SW 1271 (cell line): ENCODE measurements around the gene HOXB6.

Experiments
- DNase-seq, 2 experiments: peaks; one replicate each; lab custom pipeline; 2025; lab: John Stamatoyannopoulos, UW

HOXB6 gene

DNA sequence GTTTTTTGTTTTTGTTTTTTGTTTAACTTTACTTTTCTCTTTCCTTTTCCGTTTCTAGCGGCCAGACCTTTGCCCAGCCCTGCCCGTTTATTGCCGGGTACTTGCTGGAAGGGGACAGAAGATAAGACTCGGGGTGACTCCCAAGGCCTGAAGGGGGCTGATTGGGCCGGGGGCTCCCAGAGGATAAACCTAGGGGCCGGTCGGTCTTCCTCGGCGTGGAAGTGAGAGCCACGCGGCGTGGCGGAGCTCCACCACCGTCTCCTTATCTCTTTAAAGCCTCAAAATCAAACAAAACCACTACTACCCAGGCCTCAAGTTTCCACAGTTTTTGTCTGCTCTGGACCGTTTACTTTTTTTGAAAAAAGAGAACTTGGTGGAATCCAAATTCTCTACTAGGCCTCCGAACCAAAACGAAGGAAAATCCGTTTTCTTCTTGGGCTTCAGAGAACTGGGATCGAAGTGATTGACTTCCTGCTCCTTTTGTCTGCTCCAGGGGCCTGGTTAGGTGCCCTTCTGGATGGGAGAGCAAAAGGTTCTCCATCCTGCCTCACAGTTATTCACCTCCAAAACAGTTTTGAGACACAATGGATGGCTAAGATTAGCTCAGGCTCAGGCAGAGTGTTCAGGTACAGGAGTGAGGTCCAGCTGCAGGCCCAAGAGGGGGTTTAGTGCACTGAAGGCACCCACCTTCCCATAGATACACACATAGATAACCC is 29.9 kb upstream of the HOXB6 start:
- DNase-seq = no peak

DNA sequence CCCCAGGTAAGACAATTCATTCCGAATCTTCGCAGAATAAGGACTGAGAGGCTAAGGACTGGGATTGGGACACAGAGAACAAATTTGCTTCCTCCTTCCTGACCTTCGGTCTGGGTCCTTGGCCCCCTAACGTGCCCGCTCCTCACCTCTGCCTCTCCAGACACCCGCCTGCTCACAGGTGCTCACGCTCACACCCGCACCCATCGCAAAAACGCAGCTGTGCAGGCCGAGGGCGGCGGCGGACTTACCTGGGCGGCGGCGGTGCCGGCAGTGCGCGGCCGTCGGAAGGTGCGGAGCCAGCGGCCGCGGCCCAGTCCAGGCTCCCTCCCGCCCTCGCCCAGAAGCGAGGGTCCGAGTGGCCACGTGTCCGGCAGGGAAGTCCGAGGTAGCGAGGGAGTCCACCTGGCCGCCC is 28.5 kb upstream of the HOXB6 start:
- no peak for DNase-seq

DNA sequence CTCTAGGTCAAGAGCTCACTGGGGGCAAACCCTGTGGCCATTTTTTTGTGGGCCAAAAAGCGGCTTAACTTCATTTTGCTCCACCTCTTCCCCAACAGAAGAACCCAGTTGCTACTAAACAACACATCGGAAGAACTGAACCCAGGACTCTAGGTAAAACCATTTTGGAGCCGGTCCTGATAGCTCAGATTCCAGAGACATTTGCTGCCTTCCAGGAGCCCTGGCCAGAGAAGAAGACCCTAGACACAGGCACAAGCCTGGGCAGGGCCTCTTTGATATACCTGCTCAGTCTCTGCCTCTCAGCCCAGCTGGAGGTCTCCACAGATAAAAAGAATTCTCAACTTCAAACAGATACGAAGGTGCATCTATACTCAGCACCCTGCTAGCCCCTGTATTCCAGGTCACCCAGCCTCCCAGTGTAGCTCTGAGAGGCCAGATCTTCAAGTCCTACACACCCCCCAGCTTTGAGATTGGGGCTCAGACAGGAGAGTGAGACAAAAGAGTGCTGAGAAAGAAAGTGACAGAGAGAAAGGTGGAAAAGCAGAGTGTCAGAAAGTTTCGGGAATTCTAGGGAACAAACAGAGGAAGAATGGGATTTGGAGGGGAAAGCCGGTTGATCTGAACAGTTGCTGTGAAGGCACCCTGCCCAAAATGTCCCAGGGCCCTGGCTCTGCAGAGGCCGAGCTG is 27.9 kb upstream of the HOXB6 start:
- DNase-seq = no peak

DNA sequence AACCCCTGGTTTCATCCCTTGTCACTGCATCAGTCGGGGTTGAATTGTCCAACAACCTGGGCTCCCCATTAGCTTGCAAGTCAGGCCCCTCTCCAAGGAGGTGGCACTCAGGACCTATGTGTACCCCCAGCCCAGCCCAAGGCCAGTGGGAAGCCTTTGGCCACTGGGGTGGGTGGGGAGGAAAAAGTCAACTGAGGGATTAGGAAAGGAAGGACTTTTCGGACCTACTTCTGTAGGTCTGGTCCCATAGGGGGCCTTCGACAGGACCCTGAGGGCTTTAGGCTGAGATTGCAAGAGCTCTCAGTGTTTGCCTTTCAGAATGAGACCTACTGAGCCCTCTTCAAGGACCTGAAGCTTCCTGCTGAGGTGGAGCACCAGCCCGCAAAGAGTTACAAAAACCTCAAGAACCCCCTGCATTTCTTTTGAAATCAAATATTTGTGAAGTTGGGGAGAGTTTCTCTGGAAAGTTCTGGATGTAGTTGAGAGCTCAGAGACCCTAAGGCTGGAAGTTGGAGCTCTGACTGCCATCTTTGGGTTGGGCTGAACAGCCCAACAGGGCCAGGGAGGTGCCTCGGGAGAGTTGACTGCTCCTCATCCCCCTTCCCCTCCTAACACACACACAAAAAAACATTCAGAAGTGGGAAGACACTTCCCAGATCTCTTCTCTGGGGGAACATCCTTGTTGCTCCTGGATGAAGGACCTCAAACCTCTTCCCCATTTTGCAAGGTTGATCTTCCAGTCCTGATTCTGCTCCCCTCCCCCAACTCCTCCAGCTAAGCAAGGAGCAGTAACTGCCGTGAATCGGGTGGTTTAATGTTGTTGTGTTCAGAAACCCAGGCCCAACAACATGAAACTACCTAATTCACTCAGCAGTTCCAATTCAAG is 27.1 kb upstream of the HOXB6 start:
- DNase-seq = no peak

DNA sequence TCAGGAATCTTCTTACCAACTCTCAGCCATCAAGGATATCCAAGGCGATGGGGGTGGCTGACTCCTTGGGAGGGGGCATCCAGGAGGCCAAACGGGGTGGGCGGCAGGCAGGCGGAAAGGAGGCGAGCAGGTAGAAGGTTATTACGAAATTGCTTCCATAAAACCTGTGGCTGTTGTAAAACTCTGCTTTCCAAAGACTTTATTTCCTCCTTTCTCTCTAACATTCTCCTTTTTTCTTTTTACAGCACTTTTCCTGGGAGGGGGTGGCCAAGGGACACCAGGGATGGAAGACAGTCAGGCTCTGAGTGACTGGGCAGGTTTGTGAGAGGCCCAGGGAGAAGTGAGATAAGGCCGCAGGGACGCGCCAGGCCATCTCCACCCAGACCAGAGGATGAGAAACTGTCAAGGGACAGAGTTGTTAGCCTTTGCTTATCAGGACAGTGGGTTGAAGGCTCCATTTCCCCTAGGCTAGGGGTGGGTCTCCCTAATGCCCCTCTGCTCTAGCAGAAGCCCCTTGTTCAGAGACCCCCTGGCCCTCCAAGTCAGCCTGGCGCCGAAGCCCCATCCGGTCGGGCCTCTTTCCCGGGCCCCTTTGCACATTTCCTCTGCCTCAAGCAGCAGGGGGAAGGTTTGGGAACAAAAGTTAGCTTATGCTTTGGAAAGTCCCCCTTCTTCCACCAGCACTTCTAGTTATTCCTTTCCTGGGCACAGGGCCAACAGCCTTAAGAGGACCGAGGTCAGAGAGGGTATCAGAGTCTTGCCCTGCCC is 26.3 kb upstream of the HOXB6 start:
- no peak for DNase-seq

DNA sequence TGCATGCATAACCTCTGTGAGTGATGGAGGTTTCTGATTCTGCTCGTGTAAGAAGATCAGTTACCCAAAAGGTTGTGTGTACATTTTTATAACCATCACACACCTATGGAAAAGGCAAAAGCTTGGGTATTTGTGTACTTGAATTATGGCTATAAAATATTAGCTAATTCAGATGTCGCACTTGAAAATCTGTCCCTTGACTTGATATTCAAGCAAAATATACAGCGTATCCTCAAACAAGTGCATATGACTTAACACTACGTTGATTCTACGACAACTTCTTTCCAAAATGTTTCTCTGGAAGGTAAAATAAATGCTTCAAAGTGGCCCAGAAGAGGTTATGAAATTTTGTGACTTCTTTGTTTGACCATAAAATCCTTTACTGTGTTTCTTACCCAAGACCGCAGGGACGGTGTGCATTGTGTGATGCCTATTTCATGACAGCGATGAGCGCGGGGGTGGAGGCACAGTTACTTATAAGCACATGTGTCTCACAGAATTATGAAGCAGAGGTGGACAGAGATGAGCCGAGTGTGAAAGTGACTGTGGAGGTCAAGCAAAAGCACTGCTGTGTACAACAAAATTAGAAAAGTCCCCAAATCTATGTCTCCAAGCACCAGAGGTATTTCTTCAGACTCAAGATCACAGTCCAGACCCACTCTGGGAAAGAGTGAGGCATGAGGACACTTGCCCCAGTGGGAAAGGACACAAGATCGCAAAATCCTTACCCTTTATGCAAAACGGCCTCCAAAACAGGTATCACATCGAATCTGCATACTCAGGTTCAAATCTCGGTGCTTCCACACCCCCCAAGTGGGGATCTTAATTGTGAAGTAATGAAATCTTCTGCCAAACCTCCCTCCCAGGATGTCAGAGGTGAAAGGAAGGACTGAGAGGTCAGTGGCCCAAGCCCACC is 25.5 kb upstream of the HOXB6 start:
- DNase-seq = no peak

DNA sequence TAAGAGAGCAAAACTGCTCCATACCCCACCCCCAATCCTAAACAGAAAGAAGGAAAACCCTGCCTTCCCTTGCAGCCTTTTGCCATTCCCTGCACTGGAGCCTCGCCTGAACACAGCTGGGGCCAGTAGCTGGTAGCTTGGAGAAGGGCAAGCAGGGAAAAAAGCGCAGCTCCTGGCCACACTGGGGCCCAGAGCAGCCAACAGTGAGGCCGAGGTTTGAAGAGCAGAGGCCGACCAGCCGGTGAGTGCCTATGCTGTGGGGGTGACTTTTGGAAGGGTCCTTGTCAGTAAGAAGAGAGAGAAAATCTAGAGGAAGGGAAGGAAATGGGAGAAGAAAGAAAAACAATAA is 24.6 kb upstream of the HOXB6 start:
- no peak for DNase-seq

DNA sequence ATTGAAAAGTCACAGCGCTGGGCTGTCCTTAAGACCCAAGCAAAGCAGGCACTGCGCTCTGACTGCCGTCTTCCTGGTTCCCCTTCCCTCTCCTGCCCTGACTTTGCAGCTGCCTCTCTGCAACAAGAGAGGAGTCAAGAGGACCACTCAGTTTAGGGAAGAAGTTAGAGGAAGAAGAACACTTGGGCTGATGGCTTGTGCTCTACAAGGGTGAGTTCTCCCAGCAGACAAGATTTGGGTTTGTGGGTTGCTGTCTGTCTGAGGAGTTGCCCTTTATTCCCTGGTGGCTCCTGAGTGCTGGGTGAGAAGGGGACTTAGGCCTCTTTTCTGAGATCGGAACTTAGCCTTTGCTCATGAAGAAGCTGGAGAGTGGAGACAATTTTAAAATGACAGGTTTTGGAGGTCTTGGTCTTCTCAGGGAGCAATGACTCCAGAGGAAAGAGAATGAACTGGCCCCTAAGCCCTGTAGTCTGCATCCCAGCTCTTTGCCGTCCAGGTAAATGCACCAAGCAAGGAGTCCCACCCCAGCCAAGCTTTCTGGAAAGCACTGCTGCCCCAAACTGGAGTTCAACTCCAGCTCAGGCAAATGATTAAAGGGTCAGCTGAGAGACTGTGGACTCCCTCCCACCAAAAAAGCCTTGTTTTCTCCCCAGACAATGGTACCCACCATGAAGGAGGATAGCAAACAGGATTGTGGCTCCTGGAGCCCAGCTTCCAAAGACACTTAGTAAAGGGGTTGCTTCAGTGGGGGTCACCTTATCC is 24.0 kb upstream of the HOXB6 start:
- no peak for DNase-seq

DNA sequence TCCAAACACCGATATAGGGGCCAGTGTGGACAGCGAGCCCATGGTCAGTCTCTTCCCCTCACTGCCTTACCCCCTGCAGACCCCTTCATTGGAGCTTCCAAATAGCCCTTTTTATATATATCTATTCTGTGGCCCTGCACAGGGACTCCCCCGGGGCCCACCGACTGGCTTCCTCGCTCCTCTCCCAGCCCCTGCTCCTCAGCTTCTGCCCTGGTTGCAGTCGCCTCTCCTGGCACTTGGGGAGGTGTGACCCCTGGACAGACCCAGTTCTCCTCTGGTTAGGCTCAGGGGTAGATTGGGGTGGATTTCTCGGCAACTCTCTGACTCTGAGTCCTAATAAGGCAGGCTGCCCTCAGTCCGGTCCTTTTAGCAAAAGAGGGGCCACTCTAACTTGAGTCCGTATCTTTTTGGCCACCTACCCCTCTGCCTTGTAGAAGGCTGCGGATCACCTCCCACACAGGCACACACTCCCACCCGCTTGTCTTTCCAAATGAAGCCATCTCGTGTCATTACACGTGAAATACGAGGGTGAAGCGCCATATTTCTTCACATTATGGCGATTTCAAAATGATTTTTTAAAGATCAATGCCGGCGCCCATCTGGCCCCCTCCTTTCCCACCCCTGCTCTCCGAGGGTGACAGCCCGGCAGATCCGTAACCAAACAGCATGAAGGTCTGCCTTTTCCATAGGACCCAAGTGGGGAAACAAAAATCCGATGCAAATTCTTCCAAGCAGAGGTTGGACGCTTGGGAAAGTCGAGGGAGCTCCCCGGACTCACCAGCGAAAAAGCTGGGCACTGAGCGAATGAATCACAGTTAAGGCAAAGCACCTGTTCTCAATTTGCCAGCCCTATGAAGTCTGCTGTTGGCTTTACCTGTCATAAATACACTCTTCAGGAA is 23.1 kb upstream of the HOXB6 start:
- DNase-seq = no peak

DNA sequence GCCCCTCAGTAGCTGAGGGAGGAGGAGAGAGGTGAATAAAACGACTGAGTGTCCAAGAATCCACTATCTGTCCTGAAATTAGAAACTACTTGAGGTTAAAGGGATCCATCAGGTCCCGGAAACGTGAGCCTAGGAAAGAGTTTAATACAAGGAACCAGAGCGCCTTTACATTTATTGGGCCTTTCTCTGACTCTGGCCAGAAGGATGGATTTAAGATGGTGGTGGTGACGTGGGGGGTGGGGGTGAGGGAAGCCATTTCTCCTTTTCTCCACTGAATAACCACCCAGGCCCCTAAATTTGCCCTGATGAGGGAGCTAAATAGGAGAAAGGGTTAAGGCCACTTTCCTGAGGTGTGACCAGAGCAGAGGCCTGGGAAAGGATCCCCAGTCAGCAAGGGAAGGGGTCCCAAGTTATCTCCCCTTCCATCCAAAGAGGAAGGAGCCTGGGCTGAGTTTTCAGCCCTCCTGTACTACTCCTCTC is 22.4 kb upstream of the HOXB6 start:
- no peak for DNase-seq

DNA sequence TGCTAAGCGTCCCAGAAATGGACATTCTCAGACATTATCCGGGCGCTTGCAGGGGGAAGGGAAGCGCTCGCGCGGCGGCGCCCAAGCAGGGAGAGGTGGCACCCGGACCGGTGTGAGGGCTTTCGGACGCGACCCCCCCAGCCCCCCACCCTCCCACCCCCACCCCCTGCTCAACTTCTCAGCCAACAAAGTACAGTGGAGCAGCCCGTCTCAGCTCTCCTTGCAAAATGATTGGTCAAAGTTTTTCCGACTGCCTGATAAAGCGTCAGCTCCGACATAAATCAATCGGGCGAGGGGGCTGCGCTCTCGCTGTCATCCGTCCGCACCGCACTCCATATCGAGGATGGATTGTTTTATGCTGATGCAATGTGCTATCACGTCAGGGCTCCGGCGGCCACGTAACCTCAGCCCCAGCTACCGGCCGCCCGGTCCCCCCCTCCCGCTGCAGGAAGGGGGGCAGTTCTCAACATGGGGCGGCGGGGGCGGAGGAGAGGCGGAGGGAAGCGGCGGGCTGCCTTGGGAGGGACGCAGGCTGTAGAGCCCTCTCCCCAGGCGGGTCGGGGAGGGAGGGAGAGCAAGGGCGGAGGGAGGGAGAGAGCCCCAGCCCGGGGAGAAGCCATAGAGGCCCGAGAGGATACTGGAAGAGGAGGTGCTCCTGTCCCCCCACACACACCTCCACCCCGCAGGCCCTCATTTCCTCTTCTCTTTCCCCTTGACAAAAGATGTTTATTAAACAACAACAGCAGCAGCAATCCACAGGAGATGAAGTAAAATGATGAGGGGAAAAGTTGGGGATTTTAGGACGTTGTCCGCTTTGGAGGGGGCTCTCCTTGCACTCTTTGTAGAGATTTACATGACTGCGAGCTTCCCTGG is 21.7 kb upstream of the HOXB6 start, which contains the start of gene HOXB9:
TSS of gene HOXB9 (minus strand) at position 114 of the 873 bp plus-strand sequence. CDS start at position 25, 89 bp downstream.
- DNase-seq = no peak

DNA sequence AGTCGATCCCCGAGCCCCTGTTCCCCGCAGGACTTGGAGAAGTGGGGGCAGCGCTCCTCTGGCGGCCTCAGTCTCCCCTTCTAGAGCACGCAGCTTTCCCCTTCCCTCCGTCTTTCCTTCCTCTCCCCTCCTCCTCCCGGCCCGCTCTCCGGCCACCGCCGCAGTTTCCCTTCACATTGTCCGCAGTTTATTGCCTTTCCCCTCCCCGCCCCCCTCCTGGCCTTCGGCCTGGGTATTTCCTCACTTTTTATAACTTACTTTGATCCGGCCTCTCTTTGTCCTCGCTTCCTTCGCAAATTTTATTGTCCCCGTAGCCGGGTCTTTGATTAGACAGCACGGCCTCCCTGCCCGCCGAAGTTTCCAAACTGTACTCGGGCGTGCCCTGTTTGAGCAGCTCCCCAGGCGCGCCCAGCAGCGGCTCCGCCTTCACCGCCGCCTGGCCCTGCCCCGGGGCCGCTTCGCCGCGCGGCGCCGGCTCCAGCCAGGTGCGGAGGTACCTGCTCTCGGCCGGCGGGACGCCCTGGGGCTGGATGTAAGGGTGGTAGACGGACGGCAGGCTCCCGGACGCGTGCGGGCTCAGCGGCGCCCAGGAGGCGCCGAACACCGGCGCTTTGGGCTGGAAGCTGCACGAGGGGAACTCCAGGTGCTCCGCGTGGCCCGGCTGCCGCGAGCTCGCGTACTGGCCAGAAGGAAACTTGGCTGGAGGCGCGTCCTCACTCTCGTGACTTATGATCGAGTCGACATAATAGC is 20.9 kb upstream of the HOXB6 start:
- no peak for DNase-seq

DNA sequence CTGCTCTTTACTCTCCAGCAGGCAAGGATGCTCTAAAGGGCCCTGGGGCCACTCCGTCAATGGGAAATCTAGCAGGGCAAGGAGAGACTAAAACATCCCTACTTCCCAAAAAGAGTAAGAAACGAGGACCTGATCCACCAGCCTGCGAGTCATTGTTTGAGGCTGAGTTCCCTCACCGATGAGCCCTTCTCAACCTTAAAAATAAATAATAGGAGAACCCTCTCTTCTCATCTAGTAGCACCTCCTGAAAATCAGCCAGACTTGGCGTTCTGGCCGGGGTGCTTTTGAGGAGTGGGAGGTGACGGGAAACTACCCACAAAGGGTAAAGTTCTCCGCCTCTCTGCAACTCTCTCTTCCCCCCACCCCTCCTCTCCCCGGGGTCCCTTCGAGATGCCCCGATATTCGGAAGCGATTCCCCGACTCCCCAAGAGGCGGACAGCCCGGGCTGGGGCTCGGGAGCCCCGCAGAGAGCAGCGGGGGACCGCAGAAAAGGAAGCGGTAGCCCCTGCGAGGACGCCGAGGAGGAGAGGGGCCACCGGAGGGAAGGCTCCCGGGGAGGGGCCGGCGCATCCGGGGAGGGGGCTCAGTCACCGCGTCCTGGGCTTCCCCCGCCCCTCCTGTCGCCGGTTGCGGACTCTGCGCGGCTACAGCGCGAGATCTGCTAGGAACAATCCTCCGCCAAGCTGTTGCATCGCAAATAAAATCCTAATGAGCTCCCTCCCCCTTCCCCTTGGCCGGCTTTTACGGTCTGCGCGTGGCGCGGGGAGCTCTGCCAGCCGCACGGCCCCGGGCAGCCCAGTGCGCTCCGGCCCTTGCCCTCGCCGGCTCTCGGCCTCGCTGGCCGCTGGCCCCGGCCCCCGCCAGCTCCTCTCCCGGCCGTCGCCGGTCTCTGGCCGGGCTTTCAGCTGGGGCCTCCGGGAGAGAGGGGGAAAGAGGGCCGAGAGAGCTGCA is 20.0 kb upstream of the HOXB6 start:
- DNase-seq = no peak

DNA sequence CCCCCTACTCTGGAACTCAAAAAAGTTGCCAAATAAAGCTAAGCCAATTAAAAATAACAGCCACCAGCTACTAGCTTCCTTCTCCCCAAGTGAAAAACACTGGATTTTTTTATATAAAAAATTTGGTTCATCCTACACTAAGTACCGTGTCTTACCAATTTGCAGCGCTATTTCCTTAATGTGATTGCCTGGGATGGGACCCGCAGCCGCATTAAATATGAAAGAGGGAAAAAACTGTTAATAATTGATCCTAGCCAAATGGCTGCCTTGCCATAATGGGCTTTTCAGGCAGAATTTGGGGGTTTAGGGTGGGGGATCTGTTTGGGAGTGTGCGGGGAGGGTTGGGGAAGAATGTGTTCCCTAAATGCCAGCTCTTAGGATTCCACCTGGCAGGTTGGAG is 19.3 kb upstream of the HOXB6 start:
- no peak for DNase-seq

DNA sequence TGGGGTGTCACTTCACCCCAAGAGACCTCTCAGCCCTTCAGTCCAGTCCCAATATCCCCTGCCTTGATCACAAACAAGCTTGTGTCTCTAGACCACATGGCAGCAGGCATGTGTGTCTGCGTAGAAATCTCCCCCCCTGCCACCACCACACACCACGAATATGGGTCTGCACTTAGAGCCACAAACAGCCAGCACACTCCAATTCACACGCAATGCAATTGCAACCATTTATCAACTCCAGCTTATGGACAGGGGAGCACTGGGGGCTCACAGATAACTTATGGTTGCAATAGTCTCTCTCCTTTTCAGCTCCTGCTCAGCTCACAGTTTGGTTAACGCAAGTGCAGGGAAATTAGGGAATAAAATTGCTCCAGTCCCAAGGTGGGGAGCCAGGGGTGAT is 18.8 kb upstream of the HOXB6 start:
- no peak for DNase-seq

DNA sequence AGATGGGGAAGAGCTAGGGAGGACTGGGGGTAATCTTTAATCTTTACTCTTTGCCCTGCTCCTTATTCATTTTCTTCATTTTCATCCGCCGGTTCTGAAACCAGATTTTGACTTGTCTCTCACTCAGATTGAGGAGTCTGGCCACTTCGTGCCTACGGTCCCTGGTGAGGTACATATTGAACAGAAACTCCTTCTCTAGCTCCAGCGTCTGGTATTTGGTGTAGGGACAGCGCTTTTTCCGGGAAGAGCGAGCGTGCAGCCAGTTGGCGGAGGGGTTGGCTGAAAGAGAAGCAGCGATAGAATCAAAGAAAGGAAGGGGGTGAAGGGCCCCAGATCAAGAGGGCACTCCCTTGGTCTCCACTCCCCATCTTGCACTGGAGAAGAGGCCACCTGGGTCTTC is 18.1 kb upstream of the HOXB6 start:
- no peak for DNase-seq
